Endothelial cell of umbilical vein (primary cell): ENCODE data around the gene CROCC2.

ENCODE experiments used
- EZH2 ChIP-seq: IDR thresholded peaks from 2 replicates; pipeline ENCODE4 v1.6.1; 2012; ENCODE audit warnings: borderline replicate concordance, low read depth, mild to moderate bottlenecking, moderate library complexity, low read length, inconsistent platforms; ENCODE audit not compliant: severe bottlenecking
- JUN ChIP-seq: IDR thresholded peaks from 2 replicates; pipeline ENCODE4 v1.6.1; 2011; ENCODE audit warnings: borderline replicate concordance, low read depth; ENCODE audit not compliant: insufficient read length, insufficient read depth
- POLR2A ChIP-seq: IDR thresholded peaks from 2 replicates; pipeline ENCODE4 v1.6.1; 2012; ENCODE audit warnings: low read depth, mild to moderate bottlenecking, control low read depth, low read length
- POLR2AphosphoS5 ChIP-seq: IDR thresholded peaks from 2 replicates; pipeline ENCODE4 v1.6.1; 2012; ENCODE audit warnings: low read depth, mild to moderate bottlenecking, control low read depth, low read length, moderate library complexity; ENCODE audit not compliant: insufficient read depth
- TF ChIP-seq, protein P1 (sequence below), 2 donors: IDR thresholded peaks; 1 replicate in 1 of 2; 2 replicates in 1 of 2; pipeline ENCODE4 v1.5.1; 2011; ENCODE audit warnings: low read length in 2 of 2, mild to moderate bottlenecking in 2 of 2, moderate library complexity in 2 of 2, control low read depth in 1 of 2, inconsistent platforms in 1 of 2, low read depth in 1 of 2; ENCODE audit not compliant: insufficient read depth in 1 of 2; ENCODE audit errors: extremely low read depth in 1 of 2
- TF ChIP-seq, protein P2 (sequence below): IDR thresholded peaks from 2 replicates; pipeline ENCODE4 v1.6.1; 2011; ENCODE audit not compliant: insufficient read depth, insufficient read length

DNA sequence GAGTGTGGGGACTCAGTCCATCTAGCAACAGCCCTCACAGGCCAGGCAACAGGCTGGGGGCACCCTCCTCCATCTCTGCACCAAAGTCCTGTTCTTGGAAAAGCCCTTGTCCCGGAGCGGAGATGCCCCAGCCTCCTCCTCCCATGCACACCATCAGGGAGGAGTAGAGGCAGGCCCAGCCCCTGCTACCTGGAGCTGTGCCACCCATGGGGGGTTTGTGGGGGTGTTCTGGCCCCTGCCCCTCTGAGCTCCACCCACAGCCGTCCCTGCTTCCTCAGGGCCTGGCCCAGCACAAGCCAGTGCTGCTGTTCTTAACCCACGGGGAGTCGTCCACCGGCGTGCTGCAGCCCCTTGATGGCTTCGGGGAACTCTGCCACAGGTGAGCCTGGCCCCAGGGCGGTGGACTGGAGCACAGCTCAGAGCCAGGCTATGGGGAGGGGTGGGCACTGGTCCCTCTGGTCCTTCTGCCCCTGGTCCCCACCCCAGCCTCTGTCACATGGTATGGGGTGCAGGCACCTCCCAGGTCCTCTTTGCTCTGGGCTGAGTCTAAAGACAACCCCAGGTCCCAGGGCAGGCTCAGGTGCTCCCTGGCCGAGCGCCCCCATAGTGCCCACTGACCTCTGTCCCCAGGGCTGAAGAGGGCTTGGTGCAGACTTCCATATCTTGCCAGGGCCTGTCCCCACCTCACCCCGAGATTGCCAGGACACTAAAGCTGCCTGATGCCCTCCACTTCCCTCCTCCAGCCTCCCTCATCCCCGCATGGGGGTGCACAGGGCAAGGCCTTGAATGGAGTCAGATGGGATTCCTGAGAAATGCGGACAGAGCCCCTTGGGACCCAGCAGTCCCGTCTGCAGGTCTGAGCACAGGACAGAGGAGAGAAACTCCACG is 34.8 kb upstream of the CROCC2 start:
- TF ChIP-seq, protein P1, sequence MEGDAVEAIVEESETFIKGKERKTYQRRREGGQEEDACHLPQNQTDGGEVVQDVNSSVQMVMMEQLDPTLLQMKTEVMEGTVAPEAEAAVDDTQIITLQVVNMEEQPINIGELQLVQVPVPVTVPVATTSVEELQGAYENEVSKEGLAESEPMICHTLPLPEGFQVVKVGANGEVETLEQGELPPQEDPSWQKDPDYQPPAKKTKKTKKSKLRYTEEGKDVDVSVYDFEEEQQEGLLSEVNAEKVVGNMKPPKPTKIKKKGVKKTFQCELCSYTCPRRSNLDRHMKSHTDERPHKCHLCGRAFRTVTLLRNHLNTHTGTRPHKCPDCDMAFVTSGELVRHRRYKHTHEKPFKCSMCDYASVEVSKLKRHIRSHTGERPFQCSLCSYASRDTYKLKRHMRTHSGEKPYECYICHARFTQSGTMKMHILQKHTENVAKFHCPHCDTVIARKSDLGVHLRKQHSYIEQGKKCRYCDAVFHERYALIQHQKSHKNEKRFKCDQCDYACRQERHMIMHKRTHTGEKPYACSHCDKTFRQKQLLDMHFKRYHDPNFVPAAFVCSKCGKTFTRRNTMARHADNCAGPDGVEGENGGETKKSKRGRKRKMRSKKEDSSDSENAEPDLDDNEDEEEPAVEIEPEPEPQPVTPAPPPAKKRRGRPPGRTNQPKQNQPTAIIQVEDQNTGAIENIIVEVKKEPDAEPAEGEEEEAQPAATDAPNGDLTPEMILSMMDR (IDR thresholded peaks at IDR 0.05; ENCODE audit: extremely low read depth in 1 of 2, insufficient read depth in 1 of 2, low read depth in 1 of 2, low read length in 2 of 2) = no peak
- TF ChIP-seq, protein P2, sequence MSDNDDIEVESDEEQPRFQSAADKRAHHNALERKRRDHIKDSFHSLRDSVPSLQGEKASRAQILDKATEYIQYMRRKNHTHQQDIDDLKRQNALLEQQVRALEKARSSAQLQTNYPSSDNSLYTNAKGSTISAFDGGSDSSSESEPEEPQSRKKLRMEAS = no peak
- no peak for TF ChIP-seq EZH2
- TF ChIP-seq POLR2AphosphoS5 = no peak
- TF ChIP-seq JUN = no peak
- TF ChIP-seq POLR2A = no peak
